Stimulated activated CD4-positive, alpha-beta T cell treated with anti-CD3 and anti-CD28 coated beads, Interleukin-15, amount 100 ng/mL, for 48 hours (primary cell): ENCODE results near the gene CHST15.

Experiments
- DNase-seq, 2 donors: peaks; one replicate each; pipeline ENCODE4 v3.0.0-alpha.2; 2020; ENCODE audit warnings: low read depth in 2 of 2

CHST15 gene

GRCh38 chr10:124010563-124011131, 82.8 kb downstream of the CHST15 start:
- DNase-seq, result no peak

- no peak for DNase-seq
Measured at GRCh38 chr10:124010024-124010423, 83.4 kb downstream of the CHST15 start.

- no peak for DNase-seq
Measured at GRCh38 chr10:124009231-124010015, 84.0 kb downstream of the CHST15 start.

GRCh38 chr10:124008681-124009080, 84.7 kb downstream of the CHST15 start:
- DNase-seq, result no peak

- no peak for DNase-seq
Measured at GRCh38 chr10:124008187-124008586, 85.2 kb downstream of the CHST15 start.

- no peak for DNase-seq
Measured at GRCh38 chr10:124007773-124008145, 85.6 kb downstream of the CHST15 start.

GRCh38 chr10:124007102-124007772, 86.2 kb downstream of the CHST15 start:
- no peak for DNase-seq

GRCh38 chr10:124006526-124006925, 86.9 kb downstream of the CHST15 start:
- no peak for DNase-seq

- DNase-seq, result no peak
Measured at GRCh38 chr10:124005991-124006392, 87.4 kb downstream of the CHST15 start.

GRCh38 chr10:124005091-124005490, 88.3 kb downstream of the CHST15 start:
- no peak for DNase-seq

GRCh38 chr10:124004663-124005004, 88.8 kb downstream of the CHST15 start:
- DNase-seq, result no peak

- no peak for DNase-seq
Measured at GRCh38 chr10:124003871-124004662, 89.3 kb downstream of the CHST15 start.

GRCh38 chr10:124003481-124003870, 89.9 kb downstream of the CHST15 start:
- no peak for DNase-seq

GRCh38 chr10:124003070-124003419, 90.4 kb downstream of the CHST15 start:
- no peak for DNase-seq

GRCh38 chr10:124002391-124003069, 90.9 kb downstream of the CHST15 start:
- no peak for DNase-seq

GRCh38 chr10:124001391-124002148, 91.8 kb downstream of the CHST15 start:
- no peak for DNase-seq

- no peak for DNase-seq
Measured at GRCh38 chr10:124000792-124001201, 92.6 kb downstream of the CHST15 start.

- no peak for DNase-seq
Measured at GRCh38 chr10:123999956-124000615, 93.3 kb downstream of the CHST15 start.

GRCh38 chr10:123999261-123999660, 94.1 kb downstream of the CHST15 start:
- DNase-seq, result no peak
